ENCODE data around the gene ACTL6B. TPM values are rescaled to one million over a fixed set of nuclear protein-coding genes. Genes with fewer than 3 reads are reported as not detected.
"Not testable (repeated sequence)": the region's sequence is repeated elsewhere in the genome, so short reads cannot be mapped to it uniquely, and the experiment has no call there.

Gene ACTL6B
- polyA plus RNA-seq, 1 donor (not counting 4 experiments of a cell fraction or from before 2014, with no cell fraction given): not detected

GRCh38 chr7:100665168-100665726 lies 9.0 kb upstream of the ACTL6B start:
- no peaks in the 10 kb centered on the region for H3K4me1 ChIP-seq (ENCODE audit: control insufficient read depth, extremely low read depth, insufficient read depth, low read length)
- H3K36me3 ChIP-seq (ENCODE audit: control insufficient read depth in 2 of 2, extremely low read depth in 1 of 2, insufficient read depth in 2 of 2, low read length in 2 of 2): no peaks in the 10 kb centered on the region
- H3K4me3 ChIP-seq (ENCODE audit: control insufficient read depth in 2 of 3, extremely low read depth in 1 of 3, insufficient read depth in 2 of 3, low read depth in 1 of 3, low read length in 3 of 3): no peak overlapping the region
- dilution Hi-C loops (cut with MboI; ENCODE audit: extremely low pct_ligation_motif_present, low sequenced_read_pairs): no loop called here
- TF ChIP-seq, protein P1, sequence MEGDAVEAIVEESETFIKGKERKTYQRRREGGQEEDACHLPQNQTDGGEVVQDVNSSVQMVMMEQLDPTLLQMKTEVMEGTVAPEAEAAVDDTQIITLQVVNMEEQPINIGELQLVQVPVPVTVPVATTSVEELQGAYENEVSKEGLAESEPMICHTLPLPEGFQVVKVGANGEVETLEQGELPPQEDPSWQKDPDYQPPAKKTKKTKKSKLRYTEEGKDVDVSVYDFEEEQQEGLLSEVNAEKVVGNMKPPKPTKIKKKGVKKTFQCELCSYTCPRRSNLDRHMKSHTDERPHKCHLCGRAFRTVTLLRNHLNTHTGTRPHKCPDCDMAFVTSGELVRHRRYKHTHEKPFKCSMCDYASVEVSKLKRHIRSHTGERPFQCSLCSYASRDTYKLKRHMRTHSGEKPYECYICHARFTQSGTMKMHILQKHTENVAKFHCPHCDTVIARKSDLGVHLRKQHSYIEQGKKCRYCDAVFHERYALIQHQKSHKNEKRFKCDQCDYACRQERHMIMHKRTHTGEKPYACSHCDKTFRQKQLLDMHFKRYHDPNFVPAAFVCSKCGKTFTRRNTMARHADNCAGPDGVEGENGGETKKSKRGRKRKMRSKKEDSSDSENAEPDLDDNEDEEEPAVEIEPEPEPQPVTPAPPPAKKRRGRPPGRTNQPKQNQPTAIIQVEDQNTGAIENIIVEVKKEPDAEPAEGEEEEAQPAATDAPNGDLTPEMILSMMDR (optimal IDR thresholded peaks at IDR 0.05 in 1 of 3, IDR thresholded peaks at IDR 0.05 in 1 of 3, conservative IDR thresholded peaks at IDR 0.05 in 1 of 3; ENCODE audit: extremely low read depth in 1 of 3, insufficient read depth in 2 of 3, low read length in 3 of 3): no peak
- TF ChIP-seq EZH2 (IDR thresholded peaks at IDR 0.05; ENCODE audit: low read length): no peak
- H3K27ac ChIP-seq (ENCODE audit: control insufficient read depth, insufficient read depth, low read length): no peak overlapping the region
- H4K20me1 ChIP-seq (ENCODE audit: control insufficient read depth, extremely low read depth, insufficient read depth, low read length): no peaks in the 10 kb centered on the region
- DNase-seq (ENCODE audit: low read depth, low spot score) (no peak), FAIRE-seq (no peak)
- no peak overlapping the region for H3K9ac ChIP-seq (ENCODE audit: control insufficient read depth, extremely low read depth, insufficient read depth, low read length)
- H3K9me1 ChIP-seq (ENCODE audit: control insufficient read depth, extremely low read depth, insufficient read depth, low read length): no peaks in the 10 kb centered on the region
- no peak overlapping the region for H2AFZ ChIP-seq (ENCODE audit: control insufficient read depth, low read length)
- H3K79me2 ChIP-seq (ENCODE audit: control insufficient read depth, insufficient read depth, low read length): no peaks in the 10 kb centered on the region
- no peak overlapping the region for H3K4me2 ChIP-seq (ENCODE audit: control insufficient read depth, extremely low read depth, insufficient read depth, low read depth, low read length)
- H3K27me3 ChIP-seq (ENCODE audit: control insufficient read depth, extremely low read depth, insufficient read depth, low read length): no peaks in the 10 kb centered on the region
- H3K9me3 ChIP-seq (ENCODE audit: control insufficient read depth, low read depth, low read length): no peaks in the 10 kb centered on the region

DNA sequence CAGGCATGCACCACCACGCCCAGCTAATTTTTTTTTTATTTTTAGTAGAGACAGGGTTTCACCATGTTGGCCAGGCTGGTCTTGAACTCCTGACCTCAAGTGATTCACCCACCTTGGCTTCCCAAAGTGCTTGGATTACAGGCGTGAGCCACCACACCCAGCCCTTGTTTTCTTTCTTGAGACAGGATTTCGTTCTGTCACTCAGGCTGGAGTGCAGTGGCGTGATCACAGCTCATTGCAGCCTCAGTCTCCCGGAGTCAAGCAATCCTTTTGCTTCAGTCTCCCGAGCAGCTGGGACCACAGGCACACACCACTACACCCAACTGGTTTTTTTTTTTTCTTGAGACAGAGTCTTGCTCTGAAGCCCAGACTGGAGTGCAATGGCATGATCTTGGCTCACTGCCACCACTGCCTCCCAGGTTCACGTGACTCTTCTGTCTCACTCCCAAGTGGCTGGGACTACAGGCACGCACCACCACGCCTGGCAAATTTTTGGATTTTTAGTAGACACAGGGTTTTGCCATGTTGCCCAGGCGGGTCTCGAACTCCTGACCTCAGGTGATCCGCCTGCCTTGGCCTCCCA lies 6.0 kb upstream of the ACTL6B start:
- H3K27ac ChIP-seq (ENCODE audit: control insufficient read depth, insufficient read depth, low read length); H4K20me1 ChIP-seq (ENCODE audit: control insufficient read depth, extremely low read depth, insufficient read depth, low read length); H2AFZ ChIP-seq (ENCODE audit: control insufficient read depth, low read length); H3K9me3 ChIP-seq (ENCODE audit: control insufficient read depth, low read depth, low read length); H3K4me3 ChIP-seq (ENCODE audit: control insufficient read depth in 2 of 3, extremely low read depth in 1 of 3, insufficient read depth in 2 of 3, low read depth in 1 of 3, low read length in 3 of 3); H3K9me1 ChIP-seq (ENCODE audit: control insufficient read depth, extremely low read depth, insufficient read depth, low read length); H3K27me3 ChIP-seq (ENCODE audit: control insufficient read depth, extremely low read depth, insufficient read depth, low read length); DNase-seq (ENCODE audit: low read depth, low spot score); H3K9ac ChIP-seq (ENCODE audit: control insufficient read depth, extremely low read depth, insufficient read depth, low read length); dilution Hi-C loops (cut with MboI; ENCODE audit: extremely low pct_ligation_motif_present, low sequenced_read_pairs); FAIRE-seq; H3K36me3 ChIP-seq (ENCODE audit: control insufficient read depth in 2 of 2, extremely low read depth in 1 of 2, insufficient read depth in 2 of 2, low read length in 2 of 2); H3K4me1 ChIP-seq (ENCODE audit: control insufficient read depth, extremely low read depth, insufficient read depth, low read length); H3K79me2 ChIP-seq (ENCODE audit: control insufficient read depth, insufficient read depth, low read length); H3K4me2 ChIP-seq (ENCODE audit: control insufficient read depth, extremely low read depth, insufficient read depth, low read depth, low read length): not testable (repeated sequence)
